Measurements from ENCODE around the gene IGSF9.
A peak's percentile ranks its signal among the peaks of the same experiment; 100 is the strongest.

The IGSF9 gene

DNA sequence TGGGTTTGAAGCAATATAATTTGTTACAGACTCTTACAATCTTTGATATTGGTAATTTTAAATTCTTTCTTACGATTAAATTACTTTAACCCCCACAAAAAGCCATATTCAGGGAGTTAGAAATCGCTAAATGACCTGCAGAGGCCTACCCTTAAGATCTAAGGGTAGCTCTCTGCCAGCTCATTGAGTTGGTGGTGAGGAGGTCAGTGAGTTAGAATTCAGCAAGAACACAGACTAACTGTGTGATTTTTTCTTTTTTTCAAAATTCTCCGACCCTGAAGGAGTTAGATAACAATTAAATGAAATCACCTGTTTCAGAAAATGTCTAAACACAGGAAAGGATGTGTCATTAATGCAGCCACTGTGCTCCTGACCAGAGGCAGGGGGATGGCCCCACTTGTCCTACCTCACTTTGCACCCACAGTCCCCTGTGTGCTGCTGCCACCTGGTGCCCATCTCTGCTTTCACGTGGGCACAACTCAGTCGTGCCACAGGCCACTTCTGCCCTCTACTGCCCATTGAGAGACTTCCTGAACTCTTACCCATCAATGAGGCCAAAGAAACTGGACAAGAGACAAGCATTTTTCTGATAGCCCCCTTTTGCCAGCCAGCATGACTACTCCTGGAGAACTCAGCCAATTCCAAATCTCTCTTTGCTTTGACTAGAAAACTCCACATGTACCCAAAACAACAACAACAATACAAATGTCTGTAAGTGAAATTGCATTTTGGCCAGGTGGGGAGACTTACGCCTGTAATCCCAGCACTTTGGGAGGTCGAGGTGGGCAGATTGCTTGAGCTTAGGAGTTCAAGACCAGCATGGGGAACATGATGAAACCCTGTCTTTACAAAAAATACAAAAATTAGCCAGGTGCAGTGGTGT lies 53.9 kb downstream of the IGSF9 start:
- H3K4me3 ChIP-seq (replicated peaks; ENCODE audit: low read depth, low read length): no peak overlapping the region
- TF ChIP-seq, protein P1, sequence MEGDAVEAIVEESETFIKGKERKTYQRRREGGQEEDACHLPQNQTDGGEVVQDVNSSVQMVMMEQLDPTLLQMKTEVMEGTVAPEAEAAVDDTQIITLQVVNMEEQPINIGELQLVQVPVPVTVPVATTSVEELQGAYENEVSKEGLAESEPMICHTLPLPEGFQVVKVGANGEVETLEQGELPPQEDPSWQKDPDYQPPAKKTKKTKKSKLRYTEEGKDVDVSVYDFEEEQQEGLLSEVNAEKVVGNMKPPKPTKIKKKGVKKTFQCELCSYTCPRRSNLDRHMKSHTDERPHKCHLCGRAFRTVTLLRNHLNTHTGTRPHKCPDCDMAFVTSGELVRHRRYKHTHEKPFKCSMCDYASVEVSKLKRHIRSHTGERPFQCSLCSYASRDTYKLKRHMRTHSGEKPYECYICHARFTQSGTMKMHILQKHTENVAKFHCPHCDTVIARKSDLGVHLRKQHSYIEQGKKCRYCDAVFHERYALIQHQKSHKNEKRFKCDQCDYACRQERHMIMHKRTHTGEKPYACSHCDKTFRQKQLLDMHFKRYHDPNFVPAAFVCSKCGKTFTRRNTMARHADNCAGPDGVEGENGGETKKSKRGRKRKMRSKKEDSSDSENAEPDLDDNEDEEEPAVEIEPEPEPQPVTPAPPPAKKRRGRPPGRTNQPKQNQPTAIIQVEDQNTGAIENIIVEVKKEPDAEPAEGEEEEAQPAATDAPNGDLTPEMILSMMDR (IDR thresholded peaks at IDR 0.05; ENCODE audit: low read length, missing control alignments): peak; percentile 99
- peak; percentile 93 for DNase-seq (ENCODE audit: low read depth)

- no peak overlapping the region for H3K4me3 ChIP-seq (replicated peaks; ENCODE audit: low read depth, low read length)
- TF ChIP-seq, protein P1 (IDR thresholded peaks at IDR 0.05; ENCODE audit: low read length, missing control alignments): no peak
- DNase-seq (ENCODE audit: low read depth): no peak
Measured at GRCh38 chr1:159890390-159890789, 55.0 kb downstream of the IGSF9 start.

- DNase-seq (ENCODE audit: low read depth): peak; percentile 88
- TF ChIP-seq, protein P1 (IDR thresholded peaks at IDR 0.05; ENCODE audit: low read length, missing control alignments): no peak
- no peak overlapping the region for H3K4me3 ChIP-seq (replicated peaks; ENCODE audit: low read depth, low read length)
Measured at GRCh38 chr1:159889821-159890252, 55.6 kb downstream of the IGSF9 start.

- H3K4me3 ChIP-seq (replicated peaks; ENCODE audit: low read depth, low read length): no peak overlapping the region
- no peak for DNase-seq (ENCODE audit: low read depth)
- TF ChIP-seq, protein P1 (IDR thresholded peaks at IDR 0.05; ENCODE audit: low read length, missing control alignments): no peak
Measured at GRCh38 chr1:159889202-159889601, 56.2 kb downstream of the IGSF9 start.

DNA sequence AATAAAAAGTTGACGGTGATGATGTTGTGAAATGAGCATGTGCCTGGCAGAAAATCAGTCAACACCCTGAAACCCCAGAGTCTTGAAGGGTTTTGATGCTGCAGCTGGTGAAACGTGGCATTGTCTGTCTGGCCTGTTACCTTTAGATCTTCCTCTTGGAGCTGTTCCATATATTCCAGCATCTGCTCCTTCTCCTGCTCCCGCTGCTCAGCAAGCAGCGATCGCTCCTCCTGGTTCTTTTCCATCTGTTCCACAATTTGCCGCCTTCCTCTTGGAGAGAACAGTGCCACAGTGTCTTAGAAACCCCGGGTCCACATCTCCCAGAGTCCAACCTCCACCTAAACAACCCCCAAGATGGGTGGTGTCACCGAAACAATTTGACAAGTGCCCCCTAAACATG lies 61.1 kb downstream of the IGSF9 start:
- DNase-seq (ENCODE audit: low read depth): no peak
- TF ChIP-seq, protein P1 (IDR thresholded peaks at IDR 0.05; ENCODE audit: low read length, missing control alignments): no peak
- H3K4me3 ChIP-seq (replicated peaks; ENCODE audit: low read depth, low read length): no peak overlapping the region

DNA sequence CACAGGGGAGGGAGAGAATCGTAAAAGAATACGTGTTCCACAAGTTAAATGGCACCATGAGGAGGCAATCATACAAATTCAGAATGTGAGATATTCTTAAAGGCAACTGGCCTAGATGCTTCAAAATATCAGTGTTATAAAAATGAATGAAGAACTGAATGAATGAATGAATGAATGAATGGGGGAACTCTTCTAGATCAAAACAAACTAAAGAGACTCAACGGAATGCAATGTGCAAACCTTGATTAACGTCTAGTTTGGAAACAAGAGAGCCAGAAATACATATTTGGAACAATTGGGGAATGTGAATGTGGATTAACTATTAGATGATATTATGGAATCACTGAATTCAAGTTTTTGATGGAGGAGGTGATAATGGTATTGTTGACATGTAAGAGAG lies 62.3 kb downstream of the IGSF9 start:
- TF ChIP-seq, protein P1 (IDR thresholded peaks at IDR 0.05; ENCODE audit: low read length, missing control alignments): no peak
- no peak for DNase-seq (ENCODE audit: low read depth)
- H3K4me3 ChIP-seq (replicated peaks; ENCODE audit: low read depth, low read length): no peak overlapping the region

DNA sequence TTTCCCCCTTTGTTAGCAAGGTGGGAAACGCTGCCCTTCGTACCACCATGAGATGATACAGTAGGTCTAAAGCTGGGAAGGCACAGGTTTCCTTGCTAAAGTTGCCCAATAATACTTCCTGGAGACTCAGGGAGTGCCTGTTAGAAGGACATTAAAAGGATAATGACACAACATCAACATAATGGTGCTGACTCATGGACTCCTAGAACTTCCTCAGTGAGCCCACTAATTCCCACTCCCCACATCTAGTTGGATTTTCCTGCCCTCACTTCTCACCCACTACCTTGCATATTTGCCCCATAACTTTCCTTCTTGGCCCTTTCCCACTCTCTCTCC lies 62.9 kb downstream of the IGSF9 start:
- H3K4me3 ChIP-seq (replicated peaks; ENCODE audit: low read depth, low read length): no peak overlapping the region
- TF ChIP-seq, protein P1 (IDR thresholded peaks at IDR 0.05; ENCODE audit: low read length, missing control alignments): no peak
- peak; percentile 54 for DNase-seq (ENCODE audit: low read depth)
